ENCODE data around the gene HAO2. TPM values are rescaled to one million over a fixed set of nuclear protein-coding genes. Genes with fewer than 3 reads are reported as not detected.

HAO2 gene
- total and polyA plus RNA-seq, 12 donors = 0.17 to 4.8 (median 0.86) TPM; not detected in 4

- no peaks in the 10 kb centered on the region for H3K9me3 ChIP-seq (replicated peaks in 1 of 3)
- H3K4me3 ChIP-seq = no peak overlapping the region
- 82 to 88% (median 85%) methylated on average over 5 of the region's 5 CpGs for WGBS, 4 donors
- DNase-seq = no peak
- intact Hi-C loops (cut with DNase I) = no loop called here
- H3K4me1 ChIP-seq (replicated peaks in 1 of 2) = peaks cover 7% of the 10 kb centered on the region in 2 donors
- H3K27ac ChIP-seq = no peak overlapping the region
- TF ChIP-seq CTCF (IDR thresholded peaks at IDR 0.05) = no peak
- no peak for TF ChIP-seq POLR2A (IDR thresholded peaks at IDR 0.05)
- H3K27me3 ChIP-seq = no peaks in the 10 kb centered on the region
- H3K36me3 ChIP-seq (replicated peaks in 1 of 2) = no peaks in the 10 kb centered on the region
Measured at GRCh38 chr1:119323216-119323982, 45.2 kb upstream of the HAO2 start.

- intact Hi-C loops (cut with DNase I) = no loop called here
- Histone ChIP-seq H3K4me3 (no peak overlapping the region), H3K36me3 (replicated peaks in 1 of 2) (no peaks in the 10 kb centered on the region), H3K9me3 (replicated peaks in 1 of 3) (no peaks in the 10 kb centered on the region), H3K27me3 (no peaks in the 10 kb centered on the region), H3K27ac (no peak overlapping the region), H3K4me1 (replicated peaks in 1 of 2) (peaks cover 7% of the 10 kb centered on the region in 2 donors)
- TF ChIP-seq POLR2A (IDR thresholded peaks at IDR 0.05) (no peak), CTCF (IDR thresholded peaks at IDR 0.05) (no peak)
- DNase-seq = no peak
- WGBS, 4 donors = 72 to 80% (median 79%) methylated on average over 1 of the region's 1 CpG
Measured at GRCh38 chr1:119324198-119324597, 44.4 kb upstream of the HAO2 start.

GRCh38 chr1:119326251-119326650, 42.3 kb upstream of the HAO2 start:
- H3K4me1 ChIP-seq (replicated peaks in 1 of 2) = peaks cover 7 to 12% of the 10 kb centered on the region in 2 donors
- no peak for DNase-seq
- intact Hi-C loops (cut with DNase I) = no loop called here
- no peaks in the 10 kb centered on the region for H3K27me3 ChIP-seq
- no peaks in the 10 kb centered on the region for H3K9me3 ChIP-seq (replicated peaks in 1 of 3)
- no peaks in the 10 kb centered on the region for H3K36me3 ChIP-seq (replicated peaks in 1 of 2)
- no peak overlapping the region for H3K27ac ChIP-seq
- H3K4me3 ChIP-seq = peak overlapping the region in 1 of 4 donors; percentile 61
- TF ChIP-seq POLR2A (IDR thresholded peaks at IDR 0.05) (no peak), CTCF (IDR thresholded peaks at IDR 0.05) (no peak)
- 85 to 100% (median 95%) methylated on average over 3 to 7 of the region's 7 CpGs for WGBS, 4 donors

GRCh38 chr1:119327094-119327449, 41.5 kb upstream of the HAO2 start:
- H3K4me1 ChIP-seq (replicated peaks in 1 of 2) = peaks cover 7 to 12% of the 10 kb centered on the region in 2 donors
- no peaks in the 10 kb centered on the region for H3K9me3 ChIP-seq (replicated peaks in 1 of 3)
- intact Hi-C loops (cut with DNase I) = no loop called here
- H3K4me3 ChIP-seq = peak overlapping the region in 2 of 4 donors; percentile 27 to 61
- H3K27me3 ChIP-seq = no peaks in the 10 kb centered on the region
- H3K36me3 ChIP-seq (replicated peaks in 1 of 2) = no peaks in the 10 kb centered on the region
- H3K27ac ChIP-seq = peak overlapping the region in 2 of 5 donors; percentile 6 to 63
- TF ChIP-seq CTCF (IDR thresholded peaks at IDR 0.05) (no peak), POLR2A (IDR thresholded peaks at IDR 0.05) (no peak)
- WGBS, 4 donors = 1 to 4% (median 3%) methylated on average over 13 to 18 of the region's 18 CpGs
- peak in 6 of 7 donors; percentile 28 to 31 (median 29) for DNase-seq

Data from adrenal gland (tissue), 12 donors.